CD14-positive monocyte (primary cell): Measurements from ENCODE around the gene SSNA1. TPM values are rescaled to one million over a fixed set of nuclear protein-coding genes. Genes with fewer than 3 reads are reported as not detected.

Experiments
- DNase-seq, 3 donors: peaks; one replicate each; pipeline ENCODE4 v3.0.0-alpha.2; 2011 to 2022
- H2AFZ ChIP-seq: 2 replicates; pipeline ENCODE4 v1.6.0; 2012; ENCODE audit warnings: mild to moderate bottlenecking, low read depth, low read length, inconsistent platforms; ENCODE audit not compliant: insufficient read depth, poor library complexity, severe bottlenecking
- H3K27ac ChIP-seq, 2 donors: 1 replicate in 1 of 2; 2 replicates in 1 of 2; pipeline ENCODE4 v1.5.1; 2012 to 2013; ENCODE audit warnings: low read length in 2 of 2, control low read depth in 1 of 2, inconsistent platforms in 1 of 2, low read depth in 1 of 2, mild to moderate bottlenecking in 1 of 2
- H3K27me3 ChIP-seq, 2 donors: one replicate each; pipeline versions ENCODE4 v1.6.0 to v1.6.1; 2011 to 2013; ENCODE audit warnings: low read length in 2 of 2; ENCODE audit not compliant: control insufficient read depth in 2 of 2, insufficient read depth in 2 of 2
- H3K36me3 ChIP-seq, 2 donors: replicated peaks in 1 of 2; 1 replicate in 1 of 2; 2 replicates in 1 of 2; pipeline versions ENCODE4 v1.5.1 to v1.6.1; 2012 to 2013; ENCODE audit warnings: low read length in 2 of 2, control low read depth in 1 of 2, inconsistent platforms in 1 of 2, mild to moderate bottlenecking in 1 of 2; ENCODE audit not compliant: insufficient read depth in 2 of 2, control insufficient read depth in 1 of 2
- H3K4me1 ChIP-seq, 2 donors: 1 replicate in 1 of 2; 2 replicates in 1 of 2; pipeline versions ENCODE4 v1.5.1 to v1.6.1; 2012 to 2013; ENCODE audit warnings: low read length in 2 of 2, control low read depth in 1 of 2, inconsistent platforms in 1 of 2, mild to moderate bottlenecking in 1 of 2, moderate library complexity in 1 of 2; ENCODE audit not compliant: insufficient read depth in 2 of 2, control insufficient read depth in 1 of 2
- H3K4me2 ChIP-seq: replicated peaks from 2 replicates; pipeline ENCODE3; 2012; ENCODE audit warnings: low read length, moderate library complexity, mild to moderate bottlenecking; ENCODE audit not compliant: poor library complexity, severe bottlenecking; ENCODE audit errors: extremely low read depth
- H3K4me3 ChIP-seq, 3 experiments: fragments of 200-600 bp in 1 of 3; sonication (generic) in 1 of 3; replicated peaks in 1 of 3; 1 replicate in 2 of 3; 2 replicates in 1 of 3; pipeline ENCODE4 v1.5.1; 2011 to 2013; ENCODE audit warnings: low read length in 3 of 3, mild to moderate bottlenecking in 3 of 3, control low read depth in 2 of 3, low read depth in 2 of 3, inconsistent platforms in 1 of 3, moderate library complexity in 1 of 3
- H3K79me2 ChIP-seq: 2 replicates; pipeline ENCODE4 v1.6.0; 2012; ENCODE audit warnings: mild to moderate bottlenecking, control low read depth, inconsistent platforms, low read length, moderate library complexity; ENCODE audit not compliant: insufficient read depth
- H3K9ac ChIP-seq: 2 replicates; pipeline ENCODE4 v1.6.0; 2017; ENCODE audit warnings: low read length, mild to moderate bottlenecking; ENCODE audit not compliant: insufficient read depth, poor library complexity, severe bottlenecking
- H3K9me3 ChIP-seq, 2 donors: replicated peaks in 1 of 2; 1 replicate in 1 of 2; 2 replicates in 1 of 2; pipeline versions ENCODE4 v1.5.1 to v1.6.1; 2012 to 2013; ENCODE audit warnings: low read length in 2 of 2, control low read depth in 1 of 2; ENCODE audit not compliant: control insufficient read depth in 1 of 2, insufficient read depth in 1 of 2
- H4K20me1 ChIP-seq: 2 replicates; pipeline ENCODE4 v1.6.0; 2012; ENCODE audit warnings: mild to moderate bottlenecking, low read length, control low read depth, moderate library complexity; ENCODE audit not compliant: insufficient read depth
- H3K27ac Mint-ChIP-seq, 7 donors: one replicate each; pipeline ENCODE4 v1.8.0; 2020; ENCODE audit warnings: mild to moderate bottlenecking in 7 of 7, mixed read lengths in 7 of 7, moderate library complexity in 6 of 7, inconsistent platforms in 2 of 7
- H3K27me3 Mint-ChIP-seq, 3 donors: one replicate each; pipeline ENCODE4 v1.8.0; 2021 to 2022; ENCODE audit warnings: low read depth in 3 of 3, mild to moderate bottlenecking in 3 of 3, mixed read lengths in 3 of 3, moderate library complexity in 3 of 3, inconsistent platforms in 1 of 3
- H3K36me3 Mint-ChIP-seq, 2 donors: one replicate each; pipeline ENCODE4 v1.8.0; 2020; ENCODE audit warnings: mixed read lengths in 2 of 2, inconsistent platforms in 1 of 2, mild to moderate bottlenecking in 1 of 2
- H3K4me1 Mint-ChIP-seq: one replicate; pipeline ENCODE4 v1.8.0; 2020; ENCODE audit warnings: mild to moderate bottlenecking, mixed read lengths
- H3K4me3 Mint-ChIP-seq, 2 donors: one replicate each; pipeline ENCODE4 v1.8.0; 2020; ENCODE audit warnings: mild to moderate bottlenecking in 2 of 2, mixed read lengths in 2 of 2, moderate library complexity in 1 of 2
- H3K9me3 Mint-ChIP-seq, 7 donors: one replicate each; pipeline ENCODE4 v1.8.0; 2020 to 2022; ENCODE audit warnings: mixed read lengths in 7 of 7, mild to moderate bottlenecking in 6 of 7, moderate library complexity in 6 of 7, inconsistent platforms in 2 of 7
- CTCF ChIP-seq: fragments of 200-600 bp; IDR thresholded peaks from one replicate; pipeline ENCODE4 v1.8.0; 2022; ENCODE audit warnings: antibody characterized with exemption, mild to moderate bottlenecking
- WGBS: methylation state at CpG from one replicate; pipeline ENCODE4 v1.1.5; 2013; ENCODE audit warnings: missing lambda C conversion rate; ENCODE audit not compliant: insufficient coverage; 5-methylcytosine and 5-hydroxymethylcytosine counted together
- intact Hi-C, 2 donors: fragments of 100-400 bp; cut with micrococcal nuclease; formaldehyde crosslinking; loops; one replicate each; pipeline versions ENCODE4 v1.15.0 to v1.15.1; 2023
- polyA plus RNA-seq, 3 donors: library from polyadenylated mRNA; depleted of rRNA in 1 of 3; unstranded in 2 of 3; stranded (reverse) in 1 of 3; fragments of 300-500 nt in 2 of 3; fragments of >200 nt in 1 of 3; fragmentation: Illumina TruSeq in 2 of 3; gene quantifications; 1 replicate in 2 of 3; 2 replicates in 1 of 3; pipeline ENCODE4 v1.2.3, GENCODE V29; 2012 to 2021

SSNA1 gene
- polyA plus RNA-seq, 3 donors: 87.0 to 118 (median 98.3) TPM

GRCh38 chr9:137216188-137216965, 27.9 kb downstream of the SSNA1 start:
- H3K27me3 ChIP-seq: peaks cover 0 to 9% of the 10 kb centered on the region in 2 donors
- Mint-ChIP-seq H3K4me1 (peaks cover 5% of the 10 kb centered on the region), H3K4me3 (no peak overlapping the region), H3K9me3 (no peaks in the 10 kb centered on the region), H3K27me3 (peaks cover 3 to 10% (median 10%) of the 10 kb centered on the region in 3 donors), H3K27ac (no peak overlapping the region), H3K36me3 (peaks cover 16 to 30% of the 10 kb centered on the region in 2 donors)
- H3K27ac ChIP-seq: no peak overlapping the region
- no peak overlapping the region for H3K4me3 ChIP-seq
- H3K36me3 ChIP-seq: peaks cover 30 to 33% of the 10 kb centered on the region in 2 donors
- intact Hi-C loops: no loop called here
- WGBS: 97% methylated on average over 30 of the region's 30 CpGs
- no peaks in the 10 kb centered on the region for H3K9me3 ChIP-seq
- H3K79me2 ChIP-seq: no peaks in the 10 kb centered on the region
- TF ChIP-seq CTCF: no peak
- no peak overlapping the region for H3K9ac ChIP-seq
- H4K20me1 ChIP-seq: no peaks in the 10 kb centered on the region
- H2AFZ ChIP-seq: no peak overlapping the region
- no peak overlapping the region for H3K4me2 ChIP-seq
- H3K4me1 ChIP-seq: peaks cover 4 to 20% of the 10 kb centered on the region in 2 donors
- DNase-seq: no peak

GRCh38 chr9:137217276-137218211, 29.1 kb downstream of the SSNA1 start:
- intact Hi-C loops: no loop called here
- H3K4me2 ChIP-seq: no peak overlapping the region

More at GRCh38 chr9:137217276-137218211, 29.1 kb downstream of the SSNA1 start:
- H3K79me2 ChIP-seq: no peaks in the 10 kb centered on the region
- no peak for TF ChIP-seq CTCF
- peaks cover 0 to 14% of the 10 kb centered on the region in 2 donors for H3K27me3 ChIP-seq
- Mint-ChIP-seq H3K36me3 (peaks cover 16 to 28% of the 10 kb centered on the region in 2 donors), H3K9me3 (no peaks in the 10 kb centered on the region), H3K27me3 (peaks cover 3 to 18% (median 10%) of the 10 kb centered on the region in 3 donors), H3K4me3 (peak overlapping the region; percentile 19 to 35), H3K4me1 (peaks cover 5% of the 10 kb centered on the region), H3K27ac (peak overlapping the region in 1 of 7 donors; percentile 54)
- H3K4me3 ChIP-seq: no peak overlapping the region
- no peaks in the 10 kb centered on the region for H4K20me1 ChIP-seq
- DNase-seq: no peak
- no peaks in the 10 kb centered on the region for H3K9me3 ChIP-seq
- WGBS: 82% methylated on average over 33 of the region's 36 CpGs
- no peak overlapping the region for H3K27ac ChIP-seq
- H2AFZ ChIP-seq: no peak overlapping the region
- peaks cover 30 to 33% of the 10 kb centered on the region in 2 donors for H3K36me3 ChIP-seq
- no peak overlapping the region for H3K9ac ChIP-seq
- H3K4me1 ChIP-seq: peaks cover 11 to 29% of the 10 kb centered on the region in 2 donors
